Esophagus squamous epithelium (tissue), 5 donors: ENCODE measurements around the gene SNRPA. TPM values are rescaled to one million over a fixed set of nuclear protein-coding genes. Genes with fewer than 3 reads are reported as not detected.
"Not testable (repeated sequence)": the region's sequence is repeated elsewhere in the genome, so short reads cannot be mapped to it uniquely, and the experiment has no call there.

Experiments used
- DNase-seq: peaks from one replicate; lab custom pipeline; 2025; lab: John Stamatoyannopoulos, UW
- H3K27ac ChIP-seq, 4 donors: fragments of 200-600 bp; sonication (generic); one replicate each; pipeline ENCODE4 v1.5.1; 2016 to 2019; ENCODE audit warnings: mild to moderate bottlenecking in 1 of 4
- H3K27me3 ChIP-seq, 4 donors: fragments of 200-600 bp; sonication (generic); 1 replicate in 3 of 4; 2 replicates in 1 of 4; pipeline versions ENCODE4 v1.5.1 to v1.6.0; 2017 to 2021; ENCODE audit warnings: antibody characterized with exemption in 1 of 4
- H3K36me3 ChIP-seq, 3 donors: fragments of 200-600 bp; sonication (generic); one replicate each; pipeline ENCODE4 v1.5.1; 2016 to 2019
- H3K4me1 ChIP-seq, 3 donors: fragments of 200-600 bp; sonication (generic); one replicate each; pipeline ENCODE4 v1.5.1; 2017 to 2019
- H3K4me3 ChIP-seq, 4 donors: fragments of 200-600 bp; sonication (generic); 1 replicate in 3 of 4; 2 replicates in 1 of 4; pipeline ENCODE4 v1.5.1; 2016 to 2019; ENCODE audit warnings: mild to moderate bottlenecking in 2 of 4, moderate library complexity in 1 of 4
- H3K9me3 ChIP-seq, 3 donors: fragments of 200-600 bp; sonication (generic); one replicate each; pipeline ENCODE4 v1.5.1; 2016 to 2019
- POLR2A ChIP-seq, 4 donors: fragments of 450-650 bp; IDR thresholded peaks; one replicate each; pipeline ENCODE4 v1.6.1; 2017; ENCODE audit warnings: antibody characterized with exemption in 4 of 4, mild to moderate bottlenecking in 4 of 4, moderate library complexity in 3 of 4
- WGBS, 2 donors: methylation state at CpG; one replicate each; pipeline ENCODE4 v1.1.5; 2018; 5-methylcytosine and 5-hydroxymethylcytosine counted together
- intact Hi-C: fragments of 100-400 bp; cut with DNase I; formaldehyde crosslinking; loops from one replicate; pipeline ENCODE4 v1.15.0; 2022
- total RNA-seq, 4 donors: library from RNA; depleted of rRNA; stranded (reverse); fragments of >200 nt; gene quantifications; one replicate each; pipeline ENCODE4 v1.1.0, GENCODE V29; 2016
- TF ChIP-seq, protein P1 (sequence below), 6 experiments: fragments of 450-650 bp in 4 of 6; fragments of 200-600 bp in 2 of 6; sonication (generic) in 2 of 6; IDR thresholded peaks; one replicate each; pipeline ENCODE4 v1.5.1; 2016 to 2019; ENCODE audit warnings: antibody characterized with exemption in 6 of 6, mild to moderate bottlenecking in 4 of 6, moderate library complexity in 4 of 6
- donor health status: DM: yes; HTN: yes; CAD: no.

The SNRPA gene
- total RNA-seq, 4 donors from 2014 or later: 45.0 to 79.5 (median 51.0) TPM

GRCh38 chr19:40777937-40778705 is 27.1 kb downstream of the SNRPA start, which contains the start of gene RAB4B:
RAB4B (plus strand) TSS chr19:40778247; CDS start chr19:40778376, 129 bp downstream.
- H3K4me1 ChIP-seq: peaks cover 12 to 26% (median 16%) of the 10 kb centered on the region in 3 donors
- H3K27me3 ChIP-seq: no peaks in the 10 kb centered on the region
- DNase-seq: peak; percentile 98
- peaks cover 0 to 17% (median 0%) of the 10 kb centered on the region in 3 donors for H3K36me3 ChIP-seq
- peak within 1 kb of the TSS; percentile 67 to 85 (median 78) for H3K4me3 ChIP-seq
- TF ChIP-seq, protein P1, sequence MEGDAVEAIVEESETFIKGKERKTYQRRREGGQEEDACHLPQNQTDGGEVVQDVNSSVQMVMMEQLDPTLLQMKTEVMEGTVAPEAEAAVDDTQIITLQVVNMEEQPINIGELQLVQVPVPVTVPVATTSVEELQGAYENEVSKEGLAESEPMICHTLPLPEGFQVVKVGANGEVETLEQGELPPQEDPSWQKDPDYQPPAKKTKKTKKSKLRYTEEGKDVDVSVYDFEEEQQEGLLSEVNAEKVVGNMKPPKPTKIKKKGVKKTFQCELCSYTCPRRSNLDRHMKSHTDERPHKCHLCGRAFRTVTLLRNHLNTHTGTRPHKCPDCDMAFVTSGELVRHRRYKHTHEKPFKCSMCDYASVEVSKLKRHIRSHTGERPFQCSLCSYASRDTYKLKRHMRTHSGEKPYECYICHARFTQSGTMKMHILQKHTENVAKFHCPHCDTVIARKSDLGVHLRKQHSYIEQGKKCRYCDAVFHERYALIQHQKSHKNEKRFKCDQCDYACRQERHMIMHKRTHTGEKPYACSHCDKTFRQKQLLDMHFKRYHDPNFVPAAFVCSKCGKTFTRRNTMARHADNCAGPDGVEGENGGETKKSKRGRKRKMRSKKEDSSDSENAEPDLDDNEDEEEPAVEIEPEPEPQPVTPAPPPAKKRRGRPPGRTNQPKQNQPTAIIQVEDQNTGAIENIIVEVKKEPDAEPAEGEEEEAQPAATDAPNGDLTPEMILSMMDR (IDR thresholded peaks at IDR 0.05): peak in 2 of 6 experiments; percentile 15 to 28
- TF ChIP-seq POLR2A (IDR thresholded peaks at IDR 0.05): peak in 3 of 4 donors; percentile 84 to 93 (median 88)
- H3K27ac ChIP-seq: peak within 1 kb of the TSS; percentile 96 to 100 (median 98)
- 1% methylated on average over 18 to 27 of the region's 56 CpGs for WGBS, 2 donors
- no peaks in the 10 kb centered on the region for H3K9me3 ChIP-seq
- intact Hi-C loops: no loop called here

DNA sequence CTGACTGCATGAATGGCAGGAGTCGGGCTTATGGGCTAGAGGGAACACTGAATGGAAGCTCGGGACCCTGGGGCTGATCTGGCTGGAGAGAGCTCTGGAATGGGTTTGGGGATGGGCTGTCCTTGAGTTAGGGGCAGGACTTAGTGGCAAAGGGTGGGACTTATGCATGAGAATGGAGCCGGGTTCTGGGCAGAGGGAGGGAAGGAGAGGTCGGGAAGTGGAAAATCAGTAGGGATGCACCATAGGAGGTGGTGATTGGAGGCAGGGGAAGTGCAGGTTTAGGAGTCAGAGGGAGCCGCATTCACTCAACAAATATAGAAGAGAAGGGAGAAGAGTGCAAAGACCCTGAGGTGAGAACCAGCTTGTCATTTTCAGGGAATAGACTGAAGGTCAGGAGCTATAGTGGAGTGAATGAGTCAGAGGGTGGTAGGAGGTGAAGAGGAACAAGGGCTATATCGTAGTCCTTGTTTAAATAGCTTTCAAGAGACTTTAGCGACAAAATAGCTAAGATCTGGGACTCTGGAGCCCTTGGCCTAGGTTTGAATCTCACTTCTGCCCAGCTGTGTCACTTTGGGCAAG is 27.8 kb downstream of the SNRPA start:
- H3K27ac ChIP-seq: peak overlapping the region; percentile 96 to 100 (median 98)
- DNase-seq: no peak
- H3K27me3 ChIP-seq: no peaks in the 10 kb centered on the region
- H3K4me3 ChIP-seq: peak overlapping the region; percentile 67 to 85 (median 78)
- TF ChIP-seq, protein P1 (IDR thresholded peaks at IDR 0.05): no peak
- no peak for TF ChIP-seq POLR2A (IDR thresholded peaks at IDR 0.05)
- peaks cover 0 to 23% (median 0%) of the 10 kb centered on the region in 3 donors for H3K36me3 ChIP-seq
- peaks cover 12 to 26% (median 16%) of the 10 kb centered on the region in 3 donors for H3K4me1 ChIP-seq
- 9 to 17% methylated on average over 7 of the region's 7 CpGs for WGBS, 2 donors
- no peaks in the 10 kb centered on the region for H3K9me3 ChIP-seq
- intact Hi-C loops: no loop called here

DNA sequence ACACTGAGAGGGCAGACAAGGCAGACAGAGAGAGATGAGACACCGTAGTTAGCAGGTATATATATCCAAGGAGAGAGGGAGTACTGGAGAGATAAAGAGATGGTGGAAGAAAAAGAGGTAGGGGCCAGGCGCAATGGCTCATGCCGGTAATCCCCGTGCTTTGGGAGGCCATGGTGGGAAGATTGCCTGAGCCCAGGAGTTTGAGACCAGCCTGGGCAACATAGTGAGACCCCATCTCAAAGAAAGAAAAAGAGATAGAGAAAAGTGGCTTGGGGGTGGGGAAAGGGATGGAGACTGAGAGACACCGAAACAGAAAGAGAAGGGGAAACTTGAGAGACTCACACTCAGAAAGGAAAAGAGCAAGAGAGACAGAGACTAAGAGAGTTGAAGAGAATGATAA is 29.6 kb downstream of the SNRPA start:
- Histone ChIP-seq H3K4me3 (no peak overlapping the region), H3K27ac (no peak overlapping the region), H3K27me3 (no peaks in the 10 kb centered on the region), H3K9me3 (no peaks in the 10 kb centered on the region), H3K4me1 (peaks cover 12 to 26% (median 16%) of the 10 kb centered on the region in 3 donors), H3K36me3 (peaks cover 0 to 41% (median 0%) of the 10 kb centered on the region in 3 donors)
- WGBS, 2 donors: 92 to 94% methylated on average over 5 of the region's 5 CpGs
- intact Hi-C loops: no loop called here
- TF ChIP-seq, protein P1 (IDR thresholded peaks at IDR 0.05): no peak
- no peak for TF ChIP-seq POLR2A (IDR thresholded peaks at IDR 0.05)
- no peak for DNase-seq

- TF ChIP-seq, protein P1 (IDR thresholded peaks at IDR 0.05): no peak
- no peak for TF ChIP-seq POLR2A (IDR thresholded peaks at IDR 0.05)
- Histone ChIP-seq H3K27ac (no peak overlapping the region), H3K4me3 (no peak overlapping the region), H3K9me3 (no peaks in the 10 kb centered on the region), H3K4me1 (peaks cover 12 to 26% (median 16%) of the 10 kb centered on the region in 3 donors), H3K36me3 (peaks cover 0 to 44% (median 0%) of the 10 kb centered on the region in 3 donors), H3K27me3 (no peaks in the 10 kb centered on the region)
- DNase-seq: no peak
- intact Hi-C loops: no loop called here
- 95 to 97% methylated on average over 7 of the region's 7 CpGs for WGBS, 2 donors
Observed at GRCh38 chr19:40781140-40781539, 30.1 kb downstream of the SNRPA start.

DNA sequence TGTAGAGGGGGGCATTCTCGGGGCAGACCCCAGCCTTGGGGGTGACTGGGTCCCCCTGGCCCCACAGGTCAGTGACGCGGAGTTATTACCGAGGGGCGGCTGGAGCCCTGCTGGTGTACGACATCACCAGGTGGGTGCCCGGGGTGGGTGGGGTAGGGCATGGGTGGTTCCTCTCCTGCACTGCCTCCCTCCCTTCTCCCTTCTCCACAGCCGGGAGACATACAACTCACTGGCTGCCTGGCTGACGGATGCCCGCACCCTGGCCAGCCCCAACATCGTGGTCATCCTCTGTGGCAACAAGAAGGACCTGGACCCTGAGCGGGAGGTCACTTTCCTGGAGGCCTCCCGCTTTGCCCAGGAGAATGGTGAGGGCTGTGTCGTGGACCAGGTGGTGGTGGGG is 32.7 kb downstream of the SNRPA start:
- Histone ChIP-seq H3K36me3 (peaks cover 0 to 65% (median 0%) of the 10 kb centered on the region in 3 donors), H3K27ac (no peak overlapping the region), H3K9me3 (no peaks in the 10 kb centered on the region), H3K4me1 (peaks cover 6 to 12% (median 9%) of the 10 kb centered on the region in 3 donors), H3K27me3 (no peaks in the 10 kb centered on the region), H3K4me3 (no peak overlapping the region)
- no peak for DNase-seq
- 93% methylated on average over 3 to 8 of the region's 14 CpGs for WGBS, 2 donors
- intact Hi-C loops: no loop called here
- TF ChIP-seq, protein P1 (IDR thresholded peaks at IDR 0.05): no peak
- TF ChIP-seq POLR2A (IDR thresholded peaks at IDR 0.05): no peak

DNA sequence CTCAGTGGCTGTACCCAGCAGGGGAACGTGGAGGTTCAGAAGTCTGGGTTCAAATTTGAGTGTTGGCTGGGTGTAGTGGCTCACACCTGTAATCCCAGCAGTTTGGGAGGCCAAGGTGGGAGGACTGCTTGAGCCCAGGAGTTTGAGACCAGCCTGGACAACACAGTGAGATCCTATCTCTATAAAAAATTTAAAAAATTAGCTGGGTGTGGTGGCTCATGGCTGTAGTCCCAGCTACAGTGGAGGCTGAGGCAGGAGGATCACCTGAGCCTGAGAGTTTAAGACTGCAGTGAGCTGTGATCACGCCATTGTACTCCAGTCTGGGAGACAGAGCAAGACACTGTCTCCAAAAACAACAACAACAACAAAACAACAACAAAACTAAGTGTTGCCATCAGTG is 33.1 kb downstream of the SNRPA start:
- H3K4me1 ChIP-seq, H3K27ac ChIP-seq, H3K4me3 ChIP-seq, H3K9me3 ChIP-seq, intact Hi-C loops, DNase-seq, H3K27me3 ChIP-seq: not testable (repeated sequence)
- peaks cover 0 to 70% (median 0%) of the 10 kb centered on the region in 3 donors for H3K36me3 ChIP-seq
- WGBS, 2 donors: 90 to 100% methylated on average over 1 of the region's 2 CpGs
